SU-DHL-6 (cell line): Measurements from ENCODE around the gene RBFOX1.

Experiments used
- CTCF ChIP-seq: fragments of 200-600 bp; sonication (generic); IDR thresholded peaks from one replicate; pipeline ENCODE4 v1.5.1; 2017; ENCODE audit warnings: antibody characterized with exemption, mild to moderate bottlenecking, low read length, moderate library complexity; ENCODE audit not compliant: insufficient read depth, poor library complexity, severe bottlenecking
- EZH2phosphoT487 ChIP-seq: fragments of 200-600 bp; sonication (generic), shearing (Covaris generic); conservative IDR thresholded peaks from 2 replicates; pipeline ENCODE4 v1.6.1; 2018; ENCODE audit warnings: mild to moderate bottlenecking, antibody characterized with exemption, low read length, moderate library complexity, mixed read lengths

- no peak for TF ChIP-seq CTCF
- no peak for TF ChIP-seq EZH2phosphoT487
Observed at GRCh38 chr16:7545251-7545650, 212.6 kb downstream of the RBFOX1 start.
